GM10266 (cell line): ENCODE results near the gene STX2.

Experiments used
- DNase-seq: peaks from one replicate; pipeline ENCODE4 v3.0.0; 2012; ENCODE audit errors: extremely low spot score
- TF ChIP-seq, protein P1 (sequence below): IDR thresholded peaks from 2 replicates; pipeline ENCODE4 v1.5.1; 2012; ENCODE audit warnings: mild to moderate bottlenecking, low read depth; ENCODE audit not compliant: control insufficient read depth, insufficient read depth; ENCODE audit errors: missing control alignments

The STX2 gene

DNA sequence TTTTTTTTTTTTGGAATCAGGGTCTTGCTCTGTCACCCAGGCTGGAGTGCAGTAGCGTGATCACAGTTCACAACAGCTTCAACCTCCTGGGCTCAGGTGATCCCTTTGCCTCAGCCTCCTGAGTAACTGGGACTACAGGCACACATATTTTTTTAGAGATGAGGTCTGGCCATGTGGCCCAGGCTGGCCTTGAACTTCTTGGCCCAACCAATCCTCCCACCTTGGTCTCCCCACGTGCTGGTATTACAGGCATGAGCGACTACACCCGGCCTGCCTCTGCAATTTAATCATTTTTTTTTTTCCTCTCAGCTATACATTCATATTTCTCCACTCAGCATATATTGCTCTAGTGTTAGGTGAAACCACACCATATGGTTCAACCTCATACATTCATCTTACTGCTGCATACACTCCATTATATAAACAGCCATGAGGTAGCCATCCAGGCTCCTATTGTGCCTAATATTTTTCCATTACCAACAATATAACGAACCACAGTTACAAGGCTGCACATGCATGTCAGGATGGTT lies 7.1 kb downstream of the STX2 start:
- TF ChIP-seq, protein P1, sequence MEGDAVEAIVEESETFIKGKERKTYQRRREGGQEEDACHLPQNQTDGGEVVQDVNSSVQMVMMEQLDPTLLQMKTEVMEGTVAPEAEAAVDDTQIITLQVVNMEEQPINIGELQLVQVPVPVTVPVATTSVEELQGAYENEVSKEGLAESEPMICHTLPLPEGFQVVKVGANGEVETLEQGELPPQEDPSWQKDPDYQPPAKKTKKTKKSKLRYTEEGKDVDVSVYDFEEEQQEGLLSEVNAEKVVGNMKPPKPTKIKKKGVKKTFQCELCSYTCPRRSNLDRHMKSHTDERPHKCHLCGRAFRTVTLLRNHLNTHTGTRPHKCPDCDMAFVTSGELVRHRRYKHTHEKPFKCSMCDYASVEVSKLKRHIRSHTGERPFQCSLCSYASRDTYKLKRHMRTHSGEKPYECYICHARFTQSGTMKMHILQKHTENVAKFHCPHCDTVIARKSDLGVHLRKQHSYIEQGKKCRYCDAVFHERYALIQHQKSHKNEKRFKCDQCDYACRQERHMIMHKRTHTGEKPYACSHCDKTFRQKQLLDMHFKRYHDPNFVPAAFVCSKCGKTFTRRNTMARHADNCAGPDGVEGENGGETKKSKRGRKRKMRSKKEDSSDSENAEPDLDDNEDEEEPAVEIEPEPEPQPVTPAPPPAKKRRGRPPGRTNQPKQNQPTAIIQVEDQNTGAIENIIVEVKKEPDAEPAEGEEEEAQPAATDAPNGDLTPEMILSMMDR: no peak
- no peak for DNase-seq

DNA sequence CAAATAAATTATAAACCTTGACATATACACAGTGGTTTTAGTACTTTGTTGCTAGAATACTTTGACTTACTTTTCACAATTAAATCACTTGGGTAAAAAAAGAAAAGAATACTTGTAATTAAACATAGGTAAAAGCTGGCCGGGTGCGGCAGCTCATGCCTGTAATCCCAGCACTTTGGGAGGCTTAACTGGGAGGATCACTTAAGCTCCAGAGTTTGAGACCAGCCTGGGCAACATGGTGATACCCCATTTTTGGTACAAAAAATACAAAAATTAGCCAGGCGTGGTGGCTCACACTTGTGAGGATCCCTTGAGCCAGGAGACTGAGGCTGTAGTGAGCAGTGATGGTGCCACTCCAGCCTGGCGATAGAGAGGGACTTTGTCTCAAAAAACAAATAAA lies 7.8 kb downstream of the STX2 start:
- TF ChIP-seq, protein P1: no peak
- DNase-seq: no peak

DNA sequence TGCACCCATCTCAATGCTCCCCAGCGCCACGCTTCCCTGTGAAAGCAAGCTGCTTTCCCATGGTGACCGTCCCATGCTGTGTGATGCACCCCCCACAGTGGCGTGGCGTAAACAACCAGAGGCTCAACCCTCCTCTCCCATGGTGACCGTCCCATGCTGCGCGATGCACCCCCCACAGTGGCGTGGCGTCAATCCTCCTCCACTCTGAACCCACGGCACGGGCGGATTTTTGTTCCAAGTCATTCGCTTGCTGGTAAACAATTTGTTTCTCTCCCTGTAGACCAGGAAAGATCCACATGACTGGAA lies 8.9 kb downstream of the STX2 start:
- no peak for DNase-seq
- TF ChIP-seq, protein P1: no peak

DNA sequence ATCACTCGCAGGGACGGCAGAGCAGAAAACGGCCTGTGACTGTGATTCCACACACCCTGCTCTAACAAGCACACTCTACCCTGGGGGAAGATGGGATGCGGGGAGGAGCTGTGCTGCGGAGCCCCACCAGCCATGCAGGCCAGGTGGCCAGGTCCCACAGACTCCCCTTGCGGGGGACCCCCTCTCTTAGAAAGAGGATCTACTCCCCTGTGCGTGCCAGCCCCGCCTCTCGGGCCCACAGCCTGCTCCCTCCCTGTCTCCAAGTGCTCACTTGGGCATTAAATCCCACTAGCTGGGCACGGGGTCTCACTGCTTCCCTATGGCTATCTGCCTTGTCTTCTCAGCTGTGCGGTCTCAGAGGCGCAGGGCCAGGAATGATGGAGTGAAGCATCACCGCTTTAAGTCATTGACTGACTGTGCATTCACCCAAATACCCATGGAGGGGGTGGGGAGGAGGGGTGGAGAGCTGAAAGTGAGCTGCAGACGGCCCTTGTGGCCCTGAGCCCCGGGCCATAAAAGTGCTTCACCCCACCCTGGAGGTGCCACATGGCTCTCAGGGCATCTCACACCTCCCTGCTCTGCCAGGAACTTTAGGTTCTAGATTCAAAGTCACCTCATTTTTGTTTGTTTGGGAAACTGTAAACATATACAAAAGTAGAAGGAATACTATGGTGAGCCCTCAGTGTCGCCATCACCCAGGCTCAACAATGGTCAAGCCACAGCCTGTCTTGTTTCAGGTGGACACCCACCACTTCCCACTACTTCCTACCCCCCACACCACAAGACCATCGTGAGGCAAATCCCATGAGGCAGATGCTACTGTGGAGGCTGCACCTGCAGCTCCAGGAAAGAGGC lies 9.4 kb downstream of the STX2 start:
- DNase-seq: no peak
- TF ChIP-seq, protein P1: no peak

DNA sequence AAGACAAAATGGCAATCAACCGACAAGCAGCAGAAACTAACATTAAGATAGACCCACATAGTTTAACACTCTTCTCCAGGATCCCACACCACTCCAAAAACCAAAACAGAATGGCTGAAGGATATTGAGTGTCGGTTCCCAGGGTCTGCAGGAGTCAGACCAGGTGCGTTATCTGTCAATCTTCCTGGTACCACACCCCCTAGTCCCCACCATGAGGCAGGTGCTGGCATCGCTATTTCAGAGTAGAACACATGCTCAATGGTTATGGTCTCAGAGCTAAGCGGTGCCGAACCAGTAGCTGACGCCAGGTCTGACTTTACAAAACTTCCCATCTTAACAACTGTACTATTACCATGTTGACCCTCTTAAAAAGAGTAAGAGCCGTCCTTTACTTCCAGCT lies 10.2 kb downstream of the STX2 start:
- TF ChIP-seq, protein P1: no peak

DNA sequence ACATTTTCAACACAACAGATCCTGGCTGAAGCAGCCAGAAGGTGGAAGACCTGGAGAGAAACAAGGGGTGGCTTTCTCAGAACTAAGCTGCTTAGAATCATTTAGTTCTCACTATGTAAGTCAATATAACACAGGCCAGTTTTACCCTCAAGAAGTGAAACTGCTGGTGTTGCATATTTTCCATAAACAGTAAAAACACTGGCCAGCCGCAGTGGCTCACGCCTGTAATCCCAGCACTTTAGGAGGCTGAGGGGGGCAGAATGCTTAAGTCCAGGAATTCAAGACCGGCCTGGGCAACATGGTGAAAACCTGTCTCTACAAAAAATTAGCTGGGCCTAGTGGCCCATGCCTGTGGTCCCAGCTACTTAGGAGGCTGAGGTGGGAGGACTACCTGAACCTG lies 11.6 kb downstream of the STX2 start:
- no peak for DNase-seq
- TF ChIP-seq, protein P1: no peak

More for the DNA sequence above, 10.2 kb downstream of the STX2 start:
- DNase-seq: no peak

DNA sequence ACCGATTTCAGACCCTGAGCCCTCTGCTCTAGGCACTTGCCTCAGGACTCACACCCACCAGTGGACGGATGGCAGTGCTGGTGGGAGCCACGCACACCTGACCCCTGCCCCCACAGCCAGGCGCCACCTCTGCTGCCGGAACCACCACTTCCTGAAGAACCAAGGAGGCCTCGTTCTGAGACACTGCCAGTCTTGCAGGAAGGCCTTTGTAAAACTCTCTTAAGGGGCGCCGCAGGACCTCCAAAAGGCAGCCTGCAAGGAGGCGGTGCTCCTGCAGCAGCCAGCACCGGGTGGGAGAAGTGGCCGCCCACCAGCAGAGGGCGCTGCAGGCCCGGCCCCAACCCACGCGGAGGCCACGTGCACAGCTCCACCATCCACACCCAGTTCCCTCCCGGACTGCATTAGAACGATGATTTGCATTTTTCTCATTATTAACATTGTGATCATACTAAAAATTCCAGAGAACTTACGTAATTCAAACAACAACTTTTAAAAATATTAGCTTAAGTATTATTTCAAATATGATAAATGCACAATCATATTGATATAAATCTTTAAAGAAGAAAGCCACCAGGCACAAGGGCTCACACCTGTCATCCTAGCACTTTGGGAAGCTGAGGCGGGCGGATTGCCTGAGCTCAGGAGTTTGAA lies 12.8 kb downstream of the STX2 start:
- peak; percentile 57 for DNase-seq
- TF ChIP-seq, protein P1: peak; percentile 61
